ENCODE data around the gene PRKN.

PRKN gene

GRCh38 chr6:162245830-162246420 lies 481.6 kb downstream of the PRKN start:
- no peak for DNase-seq

- DNase-seq: no peak
Observed at GRCh38 chr6:162244031-162244430, 483.5 kb downstream of the PRKN start.

GRCh38 chr6:162242915-162243314 lies 484.7 kb downstream of the PRKN start:
- DNase-seq: no peak

DNA sequence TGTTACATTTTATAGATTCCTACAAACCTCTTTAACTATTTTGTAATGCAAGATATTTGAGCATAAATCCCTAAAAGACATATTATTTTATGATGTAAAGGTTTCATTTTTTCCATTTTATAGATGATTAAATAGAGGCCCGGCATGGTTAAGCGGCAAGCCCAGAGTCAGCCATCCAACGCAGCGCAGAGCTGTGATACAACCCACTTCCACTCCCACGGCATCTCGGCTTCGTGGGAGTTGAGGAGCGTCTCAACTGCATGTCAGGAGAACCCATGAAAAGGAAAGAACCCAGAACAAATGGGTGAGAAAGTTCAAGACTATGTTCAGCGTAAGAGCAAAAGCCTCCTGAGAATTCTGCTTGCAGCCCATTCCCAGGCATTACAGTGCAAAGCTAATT lies 488.2 kb downstream of the PRKN start:
- DNase-seq: peak in 1 of 56 donors; percentile 13

- DNase-seq: no peak
Observed at GRCh38 chr6:162238675-162239074, 488.9 kb downstream of the PRKN start.

DNA sequence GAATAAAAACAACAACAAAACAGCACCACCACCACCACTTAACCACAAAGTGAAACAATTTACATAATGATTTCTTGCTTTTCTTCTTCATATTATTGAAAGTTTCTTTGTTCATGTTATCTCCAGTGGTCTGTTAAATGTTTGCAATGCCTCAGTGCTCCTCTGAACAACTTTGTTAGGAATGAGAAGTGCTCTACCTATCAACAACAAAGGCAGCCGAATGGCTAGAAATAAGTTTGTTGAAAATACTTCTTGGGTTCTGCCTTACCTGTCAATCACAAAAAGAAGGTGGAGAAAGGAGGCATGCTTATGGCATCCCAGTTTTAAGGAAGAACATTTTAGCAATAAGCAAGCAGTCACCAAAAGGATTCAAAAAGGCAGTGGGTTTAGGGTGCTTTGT lies 490.2 kb downstream of the PRKN start:
- DNase-seq: no peak

DNA sequence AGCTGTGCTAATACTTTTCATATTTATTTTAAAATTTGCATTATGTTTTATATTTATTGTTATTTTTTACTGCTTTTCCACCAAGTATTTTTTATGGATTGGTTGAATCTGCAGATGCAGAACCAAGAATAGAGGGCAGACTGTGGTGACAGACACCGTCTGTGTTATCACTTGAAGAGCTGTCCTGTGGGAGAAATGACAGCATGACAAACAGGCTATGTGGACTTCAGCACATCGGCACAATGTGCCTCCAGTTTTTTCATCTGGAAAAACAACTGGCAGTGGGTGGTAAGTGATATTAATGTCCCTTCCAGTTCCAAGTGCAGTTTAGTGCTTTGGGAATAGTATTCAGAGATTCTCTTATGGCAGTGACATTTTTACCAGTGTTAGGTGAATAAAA lies 492.9 kb downstream of the PRKN start:
- DNase-seq: no peak

DNA sequence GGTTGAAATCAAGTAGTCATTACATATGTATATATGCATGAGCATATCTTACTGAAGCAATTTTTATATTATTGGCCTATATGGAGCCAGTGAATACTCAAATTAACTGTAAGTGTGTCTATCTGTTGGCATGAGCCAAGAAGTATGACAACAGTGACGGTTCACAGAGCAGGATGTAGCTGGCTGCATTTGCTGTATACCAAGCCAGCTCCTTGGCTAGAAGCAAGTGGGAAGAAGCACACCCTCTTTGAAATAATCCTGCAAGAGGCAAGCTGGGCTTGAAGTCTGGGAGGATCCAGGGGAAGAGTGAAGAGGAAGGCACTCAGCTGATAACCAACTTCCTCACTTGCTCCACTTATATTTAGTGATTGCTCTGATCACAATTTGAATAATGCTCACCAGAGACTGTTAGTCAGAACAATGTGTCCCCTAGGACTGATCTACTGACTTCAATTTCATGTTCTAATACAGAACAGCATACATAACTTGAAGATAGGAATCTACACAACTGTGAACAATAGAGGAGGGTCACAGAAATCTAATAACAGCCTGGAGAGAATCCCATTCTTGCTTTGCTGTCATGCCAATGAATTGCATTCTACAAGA lies 497.3 kb downstream of the PRKN start:
- DNase-seq: no peak

- peak in 23 of 56 donors; percentile 11 to 75 (median 37) for DNase-seq
Observed at GRCh38 chr6:162229093-162229492, 498.5 kb downstream of the PRKN start.

GRCh38 chr6:162226803-162227202 lies 500.8 kb downstream of the PRKN start:
- no peak for DNase-seq

GRCh38 chr6:162222521-162222920 lies 505.0 kb downstream of the PRKN start:
- DNase-seq: no peak

GRCh38 chr6:162220876-162221275 lies 506.7 kb downstream of the PRKN start:
- no peak for DNase-seq

- DNase-seq: no peak
Observed at GRCh38 chr6:162219266-162219665, 508.3 kb downstream of the PRKN start.

DNA sequence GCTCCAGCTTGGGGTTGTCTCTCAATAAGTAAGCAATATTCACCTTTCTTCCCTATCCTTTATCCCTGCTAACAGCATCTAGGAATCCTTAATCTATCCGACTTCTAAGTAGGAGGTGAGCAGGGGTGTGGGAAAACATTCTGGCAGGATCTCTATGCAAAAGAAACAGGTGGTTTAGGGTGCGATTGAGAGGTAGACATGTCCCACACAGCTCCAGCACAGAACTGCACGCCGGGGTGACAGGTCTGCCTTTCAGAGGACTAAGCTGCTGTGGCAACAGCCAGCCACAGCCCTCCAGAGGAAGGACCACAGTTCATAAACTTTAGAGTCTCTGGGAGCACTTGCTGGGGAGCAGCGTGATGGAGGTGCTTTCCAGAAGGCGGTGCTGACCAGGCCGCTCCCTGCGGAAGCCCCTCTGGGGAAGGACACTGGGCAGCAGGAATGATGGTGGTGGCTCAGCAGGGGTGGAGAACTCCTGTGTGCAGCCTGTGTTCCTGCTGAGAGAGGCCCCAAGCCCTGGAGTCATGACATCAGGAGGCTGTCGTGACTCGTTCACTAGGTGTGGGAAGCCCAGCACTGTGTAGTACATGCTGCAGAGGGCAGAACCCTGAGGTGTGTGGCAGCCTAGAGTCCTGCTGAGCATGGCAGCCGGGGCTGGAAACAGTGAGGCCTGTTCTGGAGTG lies 509.6 kb downstream of the PRKN start:
- no peak for DNase-seq

GRCh38 chr6:162217058-162217457 lies 510.5 kb downstream of the PRKN start:
- DNase-seq: no peak

DNA sequence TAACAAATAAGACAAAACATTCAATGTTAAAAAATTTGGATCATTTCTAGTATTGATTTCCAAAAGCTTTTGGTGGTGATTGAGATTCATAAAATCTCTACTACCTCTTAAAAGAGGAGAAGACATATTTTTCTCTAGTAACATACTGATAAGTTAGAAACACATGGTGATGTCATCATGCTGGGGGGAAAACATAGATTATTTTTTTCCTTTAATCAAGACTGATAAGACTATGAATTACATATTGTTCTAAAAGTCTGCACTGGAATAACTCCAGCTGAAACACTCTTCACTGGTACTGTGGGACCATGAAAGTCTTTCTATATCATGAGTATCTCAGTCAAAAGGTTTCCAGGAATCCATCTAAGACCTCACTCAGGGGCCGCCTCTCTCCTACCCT lies 515.8 kb downstream of the PRKN start:
- no peak for DNase-seq

DNA sequence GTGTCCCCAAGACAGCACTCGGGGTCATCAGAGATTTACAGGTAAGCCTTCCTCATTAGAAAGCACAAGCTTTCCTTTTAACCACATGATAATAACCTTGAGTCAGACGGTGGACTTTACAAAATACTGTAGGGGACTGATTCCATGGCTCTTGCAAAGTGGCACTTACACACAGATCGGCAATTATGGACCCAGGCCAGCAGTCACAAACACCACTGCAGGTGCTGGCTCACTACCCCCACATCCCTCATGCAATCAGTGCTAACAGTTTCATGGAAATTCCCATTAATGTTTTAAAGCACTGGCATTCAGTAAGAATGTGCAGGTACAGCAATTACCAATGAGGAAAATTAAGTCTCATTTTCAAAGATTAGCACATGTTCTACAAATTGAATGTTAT lies 516.5 kb downstream of the PRKN start:
- DNase-seq: no peak

DNA sequence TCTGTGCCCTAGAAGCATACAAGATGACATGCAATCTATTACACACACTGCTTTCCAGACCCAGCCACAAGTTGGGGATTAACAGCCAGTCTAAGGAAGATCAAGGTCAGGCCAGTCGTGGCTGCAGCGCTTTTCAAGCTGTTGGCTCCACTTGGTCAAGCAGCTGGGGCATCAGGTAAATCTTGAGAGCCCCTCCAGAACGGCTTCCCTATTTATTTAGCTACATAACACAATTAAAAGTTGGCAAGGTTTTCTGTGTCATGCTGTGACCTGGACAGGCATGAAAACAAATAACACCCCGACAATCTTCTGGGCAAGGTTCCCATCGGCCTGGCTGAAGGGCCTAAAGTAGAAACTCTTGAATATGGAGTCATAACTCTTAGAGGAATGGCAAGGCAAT lies 524.3 kb downstream of the PRKN start:
- no peak for DNase-seq

DNA sequence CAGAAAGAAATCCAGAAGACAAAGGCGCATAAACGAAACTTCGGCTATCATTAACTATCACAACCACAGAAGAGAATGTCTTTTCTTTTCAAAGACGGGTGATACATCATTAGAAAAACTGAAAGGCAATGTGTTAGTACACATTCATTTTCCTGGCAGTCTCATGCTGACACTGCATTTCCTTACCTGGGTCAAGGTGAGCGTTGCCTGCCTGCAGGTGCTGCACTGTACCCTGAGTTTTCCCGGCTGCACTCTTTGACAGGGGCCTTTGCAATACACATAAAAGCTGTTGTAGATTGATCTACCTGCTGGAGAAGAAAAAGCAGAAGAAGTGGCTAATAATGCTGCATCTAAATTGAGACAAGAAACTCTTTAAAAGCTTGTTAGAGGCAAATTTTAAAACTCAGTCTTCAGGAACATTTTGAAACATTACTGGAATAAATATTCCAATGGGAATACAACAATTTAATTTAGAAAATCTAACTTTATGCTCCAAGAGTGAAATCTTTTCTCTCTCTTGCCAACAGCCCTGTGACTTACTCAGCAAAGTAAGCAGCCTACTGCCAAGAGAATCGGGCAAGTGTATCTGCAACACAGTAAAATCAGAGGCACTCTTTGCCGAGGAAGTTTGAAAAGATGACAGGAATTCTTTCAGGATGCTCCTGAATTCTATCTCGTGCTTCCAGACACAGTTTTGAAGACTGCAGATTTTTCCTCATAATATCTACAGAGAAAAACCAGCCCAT lies 526.4 kb downstream of the PRKN start:
- no peak for DNase-seq

GRCh38 chr6:162200041-162200440 lies 527.5 kb downstream of the PRKN start:
- DNase-seq: no peak

DNA sequence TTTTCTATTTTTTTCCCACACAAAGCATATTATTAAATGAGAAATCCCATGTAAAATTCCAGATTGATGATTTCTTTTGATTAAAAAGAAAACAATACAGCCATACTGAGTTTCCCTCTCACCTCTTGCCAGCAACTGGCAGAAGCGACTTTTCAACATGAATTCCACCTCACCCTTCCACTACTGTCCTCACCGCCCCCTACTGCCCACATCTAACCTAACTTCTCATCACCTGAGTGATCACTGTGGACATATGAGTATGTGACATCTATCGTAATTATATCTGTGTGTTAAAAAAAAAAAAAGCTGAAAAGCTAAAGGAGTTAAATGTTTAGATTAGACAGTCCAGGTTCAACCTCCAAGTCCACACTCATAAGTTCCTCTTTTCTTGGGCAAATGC lies 528.6 kb downstream of the PRKN start:
- DNase-seq: no peak

GRCh38 chr6:162198076-162198475 lies 529.5 kb downstream of the PRKN start:
- no peak for DNase-seq
